Measurements from ENCODE around the gene CCNK. TPM values are rescaled to one million over a fixed set of nuclear protein-coding genes. Genes with fewer than 3 reads are reported as not detected.

The CCNK gene
- total RNA-seq, 4 donors from 2014 or later = 23.4 to 66.3 (median 39.0) TPM

- H3K36me3 ChIP-seq = peaks cover 2% of the 10 kb centered on the region
- H3K27ac ChIP-seq = no peak overlapping the region
- 55% methylated on average over 6 of the region's 15 CpGs for WGBS
- H3K9me3 ChIP-seq = no peaks in the 10 kb centered on the region
- no peak for DNase-seq (ENCODE audit: low spot score in 2 of 2)
- H3K4me1 ChIP-seq = peaks cover 5% of the 10 kb centered on the region
- TF ChIP-seq CTCF (IDR thresholded peaks at IDR 0.05) = no peak
- TF ChIP-seq POLR2A (IDR thresholded peaks at IDR 0.05) = no peak
- no peak for TF ChIP-seq EP300 (IDR thresholded peaks at IDR 0.05)
- no peak for TF ChIP-seq POLR2AphosphoS5 (IDR thresholded peaks at IDR 0.05)
- H3K27me3 ChIP-seq = no peaks in the 10 kb centered on the region
- H3K4me3 ChIP-seq = no peak overlapping the region
Measured at GRCh38 chr14:99540196-99541032, 59.2 kb downstream of the CCNK start.

GRCh38 chr14:99541211-99541610 is 60.0 kb downstream of the CCNK start:
- Histone ChIP-seq H3K27me3 (peaks cover 3% of the 10 kb centered on the region), H3K27ac (no peak overlapping the region), H3K9me3 (no peaks in the 10 kb centered on the region), H3K4me3 (no peak overlapping the region), H3K36me3 (no peaks in the 10 kb centered on the region), H3K4me1 (peaks cover 5% of the 10 kb centered on the region)
- no peak for DNase-seq (ENCODE audit: low spot score in 2 of 2)
- TF ChIP-seq CTCF (IDR thresholded peaks at IDR 0.05) (no peak), POLR2A (IDR thresholded peaks at IDR 0.05) (no peak), POLR2AphosphoS5 (IDR thresholded peaks at IDR 0.05) (no peak), EP300 (IDR thresholded peaks at IDR 0.05) (no peak)
- WGBS = 74% methylated on average over 10 of the region's 10 CpGs

- peaks cover 8% of the 10 kb centered on the region for H3K4me1 ChIP-seq
- no peaks in the 10 kb centered on the region for H3K9me3 ChIP-seq
- no peak overlapping the region for H3K27ac ChIP-seq
- no peak for DNase-seq (ENCODE audit: low spot score in 2 of 2)
- no peak overlapping the region for H3K4me3 ChIP-seq
- TF ChIP-seq POLR2AphosphoS5 (IDR thresholded peaks at IDR 0.05) (no peak), EP300 (IDR thresholded peaks at IDR 0.05) (no peak), POLR2A (IDR thresholded peaks at IDR 0.05) (no peak), CTCF (IDR thresholded peaks at IDR 0.05) (no peak)
- no peaks in the 10 kb centered on the region for H3K36me3 ChIP-seq
- H3K27me3 ChIP-seq = peaks cover 4% of the 10 kb centered on the region
- 88% methylated on average over 13 of the region's 18 CpGs for WGBS
Measured at GRCh38 chr14:99541677-99542470, 60.7 kb downstream of the CCNK start.

GRCh38 chr14:99542566-99542965 is 61.4 kb downstream of the CCNK start:
- Histone ChIP-seq H3K9me3 (no peaks in the 10 kb centered on the region), H3K4me1 (peaks cover 8% of the 10 kb centered on the region), H3K4me3 (no peak overlapping the region), H3K27me3 (peaks cover 4% of the 10 kb centered on the region), H3K36me3 (no peaks in the 10 kb centered on the region), H3K27ac (no peak overlapping the region)
- DNase-seq (ENCODE audit: low spot score in 2 of 2) = no peak
- 84% methylated on average over 10 of the region's 13 CpGs for WGBS
- TF ChIP-seq POLR2A (IDR thresholded peaks at IDR 0.05) (no peak), CTCF (IDR thresholded peaks at IDR 0.05) (no peak), EP300 (IDR thresholded peaks at IDR 0.05) (no peak), POLR2AphosphoS5 (IDR thresholded peaks at IDR 0.05) (no peak)

- Histone ChIP-seq H3K27me3 (peaks cover 4% of the 10 kb centered on the region), H3K27ac (no peak overlapping the region), H3K4me3 (no peak overlapping the region), H3K4me1 (peaks cover 5% of the 10 kb centered on the region), H3K9me3 (no peaks in the 10 kb centered on the region), H3K36me3 (no peaks in the 10 kb centered on the region)
- WGBS = 96% methylated on average over 4 of the region's 4 CpGs
- no peak for DNase-seq (ENCODE audit: low spot score in 2 of 2)
- TF ChIP-seq EP300 (IDR thresholded peaks at IDR 0.05) (no peak), POLR2A (IDR thresholded peaks at IDR 0.05) (no peak), CTCF (IDR thresholded peaks at IDR 0.05) (no peak)
Measured at GRCh38 chr14:99543370-99543769, 62.2 kb downstream of the CCNK start.

Data from suprapubic skin (tissue), 4 donors.